Cardiac atrium fibroblast (primary cell): ENCODE measurements around the gene HSDL1. TPM values are rescaled to one million over a fixed set of nuclear protein-coding genes. Genes with fewer than 3 reads are reported as not detected.

Experiments used
- total RNA-seq: library from RNA; depleted of rRNA; stranded (reverse); fragments of >200 nt; gene quantifications from 2 replicates; pipeline ENCODE4 v1.2.3, GENCODE V29; 2015

HSDL1 gene
- 13.0 and 14.3 TPM in 2 replicates for total RNA-seq

GRCh38 chr16:84144859-84145639 is at the start of gene HSDL1, which contains the start of gene DNAAF1:
Gene HSDL1, minus strand, starts transcription at chr16:84145177. Its CDS starts 13,856 bp downstream, at chr16:84131321.
Gene DNAAF1, plus strand, starts transcription at chr16:84145308. Its CDS starts 133 bp downstream, at chr16:84145441.

GRCh38 chr16:84190731-84191388 is 45.9 kb upstream of the HSDL1 start, which contains the start of gene ADAD2:
Gene ADAD2, plus strand, starts transcription at chr16:84191157. Its CDS starts 74 bp downstream, at chr16:84191231.

GRCh38 chr16:84186685-84187437 is 41.9 kb upstream of the HSDL1 start, which contains the start of gene TAF1C:
Gene TAF1C, minus strand, starts transcription at chr16:84187057. Its CDS starts 2,069 bp downstream, at chr16:84184988.

GRCh38 chr16:84116720-84117493 is 28.1 kb downstream of the HSDL1 start, which contains the start of gene MBTPS1:
Gene MBTPS1, minus strand, starts transcription at chr16:84116942. Its CDS starts 15,159 bp downstream, at chr16:84101783.

Other genes with a start within 250 kb of the HSDL1 start
- 2.0 and 2.8 TPM in 2 replicates for gene MLYCD, start 246.1 kb downstream of the HSDL1 start, total RNA-seq
- 4.0 and 5.3 TPM in 2 replicates for gene OSGIN1, start 191.9 kb downstream of the HSDL1 start, total RNA-seq
- gene NECAB2, start 176.9 kb downstream of the HSDL1 start, total RNA-seq: not detected in 2 replicates
- not detected in 2 replicates for gene SLC38A8, start 102.4 kb downstream of the HSDL1 start, total RNA-seq
- gene MBTPS1, start 28.2 kb downstream of the HSDL1 start, total RNA-seq: 105 and 113 TPM in 2 replicates
- not detected in 2 replicates for gene DNAAF1, start 131 bp upstream of the HSDL1 start, total RNA-seq
- 15.6 and 25.5 TPM in 2 replicates for gene TAF1C, start 41.9 kb upstream of the HSDL1 start, total RNA-seq
- not detected in 2 replicates for gene ADAD2, start 46.0 kb upstream of the HSDL1 start, total RNA-seq
- not detected in 2 replicates for gene KCNG4, start 94.8 kb upstream of the HSDL1 start, total RNA-seq
- gene WFDC1, start 149.7 kb upstream of the HSDL1 start, total RNA-seq: 1.5 and 2.7 TPM in 2 replicates
- gene ATP2C2, start 223.4 kb upstream of the HSDL1 start, total RNA-seq: not detected in 2 replicates